TTC549 (cell line): Measurements from ENCODE around the gene THSD4.
"Not testable (repeated sequence)": the region's sequence is repeated elsewhere in the genome, so short reads cannot be mapped to it uniquely, and the experiment has no call there.

Experiments used
- FAIRE-seq: peaks from 2 replicates; lab custom pipeline; 2012; peaks lifted over from hg19 to GRCh38; lab: Jason Lieb, UNC

THSD4 gene

DNA sequence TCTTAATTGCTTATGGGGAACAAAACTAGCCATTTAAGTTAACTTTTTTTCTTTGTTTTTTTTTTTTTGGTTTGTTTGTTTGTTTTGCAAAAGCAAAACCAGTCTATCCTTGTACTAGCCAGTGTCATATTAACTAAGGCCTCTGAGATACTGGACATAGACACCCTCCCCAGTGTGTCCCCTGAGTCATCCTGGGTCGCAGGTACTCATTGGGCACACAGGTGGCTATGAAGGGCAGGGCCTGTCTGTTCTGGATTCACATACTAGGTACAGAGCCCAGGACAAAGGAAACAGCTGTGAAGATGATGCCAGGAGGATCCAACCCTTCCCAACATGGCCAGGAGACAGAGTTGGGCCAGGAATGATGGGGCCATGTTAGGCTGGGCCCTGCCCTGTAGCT lies 318.1 kb downstream of the THSD4 start:
- no peak for FAIRE-seq

GRCh38 chr15:71434774-71435173 lies 319.5 kb downstream of the THSD4 start:
- FAIRE-seq: no peak

GRCh38 chr15:71435552-71435951 lies 320.3 kb downstream of the THSD4 start:
- no peak for FAIRE-seq

DNA sequence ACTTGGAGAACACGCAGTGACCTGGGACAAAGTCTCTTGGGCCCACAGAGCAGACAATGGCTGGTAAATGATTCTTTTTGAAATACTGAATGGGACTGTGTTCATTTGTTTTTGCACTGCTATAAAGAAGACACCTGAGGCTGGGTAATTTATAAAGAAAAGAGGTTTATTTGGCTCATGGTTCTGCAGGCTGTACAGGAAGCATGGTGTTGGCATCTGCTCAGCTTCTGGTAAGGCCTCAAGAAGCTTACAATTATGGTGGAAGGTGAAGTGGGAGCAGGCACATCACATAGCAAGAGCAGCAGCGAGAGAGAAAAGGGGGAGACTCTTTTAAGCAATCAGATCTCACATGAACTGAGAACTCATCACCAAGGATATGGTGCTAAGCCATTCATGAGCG lies 321.6 kb downstream of the THSD4 start:
- FAIRE-seq: no peak

DNA sequence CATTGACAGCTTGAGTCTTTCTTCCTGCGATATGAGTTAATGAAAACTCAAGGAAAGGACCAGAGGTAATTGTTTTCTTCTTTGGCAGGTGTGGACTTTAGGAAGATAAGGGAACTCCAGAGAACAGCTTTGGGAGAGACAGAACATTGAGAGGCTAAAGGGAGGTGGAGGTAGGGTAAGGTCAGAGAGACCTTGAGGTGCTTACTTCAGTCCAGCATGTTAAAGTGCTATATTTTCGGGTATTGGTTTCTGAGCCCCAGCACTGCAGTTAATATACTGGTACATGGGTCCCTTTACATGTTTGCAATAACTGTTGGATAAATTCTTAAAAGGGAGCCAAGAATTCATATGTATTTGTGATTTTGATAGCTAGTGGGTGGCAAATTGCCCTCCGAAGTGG lies 322.1 kb downstream of the THSD4 start:
- FAIRE-seq: no peak

GRCh38 chr15:71437919-71438318 lies 322.6 kb downstream of the THSD4 start:
- FAIRE-seq: no peak

DNA sequence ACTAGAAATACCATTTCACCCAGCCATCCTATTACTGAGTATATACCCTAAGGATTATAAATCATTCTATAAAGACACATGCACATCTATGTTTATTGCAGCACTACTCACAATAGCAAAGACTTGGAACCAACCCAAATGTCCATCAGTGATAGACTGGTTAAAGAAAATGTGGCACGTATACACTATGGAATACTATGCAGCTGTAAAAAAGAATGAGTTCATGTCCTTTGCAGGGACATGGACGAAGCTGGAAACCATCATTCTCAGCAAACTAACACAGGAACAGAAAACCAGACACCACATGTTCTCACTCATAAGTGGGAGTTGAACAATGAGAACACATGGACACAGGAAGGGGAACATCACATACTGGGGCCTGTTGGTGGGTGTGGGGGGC lies 324.2 kb downstream of the THSD4 start:
- not testable (repeated sequence) for FAIRE-seq

DNA sequence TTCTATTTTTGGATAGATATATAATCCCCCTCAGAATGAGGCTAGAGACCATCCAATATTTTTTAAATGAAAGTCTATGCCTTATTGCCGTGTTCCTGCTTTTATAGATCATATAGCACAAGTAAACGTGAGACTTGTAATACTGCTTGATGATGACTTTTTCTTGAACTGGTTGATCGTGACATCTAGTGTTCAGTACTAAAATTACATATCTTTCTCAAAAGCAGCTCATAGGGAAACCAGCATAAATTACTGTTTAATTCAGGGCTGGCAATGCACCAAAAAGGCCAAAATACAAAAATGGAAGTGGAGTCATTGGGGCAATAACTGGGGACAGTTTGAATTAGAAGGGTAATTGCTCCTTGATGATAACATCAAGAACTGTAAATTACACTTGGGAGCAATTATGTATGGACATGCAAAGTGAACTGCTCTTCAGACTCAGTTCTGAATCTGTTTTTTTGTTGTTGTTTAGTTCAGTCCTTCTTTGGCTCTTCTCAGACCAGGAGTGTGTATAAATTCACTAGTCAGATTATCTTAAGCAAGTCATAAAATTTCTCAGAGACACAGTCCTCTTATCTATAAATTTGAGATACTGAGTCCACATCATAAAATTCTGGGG lies 325.3 kb downstream of the THSD4 start:
- no peak for FAIRE-seq

DNA sequence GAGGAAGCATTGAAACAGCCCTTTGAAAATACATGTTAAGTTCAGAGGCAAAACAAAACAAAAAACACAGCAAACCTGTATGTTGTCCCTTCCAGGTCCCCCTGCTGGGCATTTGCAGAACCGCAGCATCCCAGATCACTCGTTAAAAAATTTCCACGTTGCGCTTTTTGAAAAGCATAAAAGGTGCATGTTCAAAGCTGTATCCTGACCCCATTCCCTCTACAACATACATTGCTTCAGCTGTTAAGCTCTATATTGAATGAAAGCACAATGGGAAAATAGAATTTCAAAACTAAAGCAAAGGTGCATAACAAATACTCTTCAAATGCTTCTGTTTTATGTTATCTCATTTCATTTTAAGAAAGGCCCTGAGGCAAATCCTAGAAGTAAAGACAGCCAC lies 328.3 kb downstream of the THSD4 start:
- FAIRE-seq: no peak

DNA sequence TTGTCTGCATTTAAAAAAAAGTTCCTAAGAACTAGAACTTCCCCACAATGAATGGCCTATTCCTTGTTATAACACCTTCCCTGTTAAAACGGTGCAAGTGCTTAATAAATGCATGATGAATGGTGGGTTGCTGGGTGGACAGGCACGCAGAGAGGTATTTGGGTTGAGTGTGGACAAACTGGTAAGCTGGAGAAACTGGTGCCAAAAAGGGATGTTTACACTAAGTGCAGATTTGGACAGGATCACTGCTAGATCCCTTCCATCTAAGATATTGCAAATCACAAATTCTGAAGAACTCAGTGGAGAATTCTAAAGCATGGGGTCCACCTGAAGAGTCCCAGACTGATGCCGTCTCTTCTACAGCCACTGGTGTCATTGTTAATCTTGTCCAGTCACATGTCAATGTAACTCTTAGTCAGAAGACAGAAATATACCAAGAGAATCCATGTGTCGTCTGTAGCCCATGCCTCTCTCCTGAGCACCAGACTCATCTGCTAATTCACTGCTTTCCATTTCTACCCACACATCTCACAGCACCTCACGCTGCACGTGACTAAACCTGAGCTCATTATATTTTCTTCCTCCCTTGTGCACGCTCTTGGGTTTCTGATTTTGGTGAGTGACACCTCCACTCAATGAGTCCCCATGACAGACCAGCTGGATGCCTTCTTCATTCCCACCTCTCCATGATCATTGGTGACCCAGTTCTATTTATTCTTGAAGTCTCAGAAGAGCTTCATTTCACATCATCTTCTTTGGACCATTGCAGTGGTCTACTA lies 328.9 kb downstream of the THSD4 start:
- no peak for FAIRE-seq

DNA sequence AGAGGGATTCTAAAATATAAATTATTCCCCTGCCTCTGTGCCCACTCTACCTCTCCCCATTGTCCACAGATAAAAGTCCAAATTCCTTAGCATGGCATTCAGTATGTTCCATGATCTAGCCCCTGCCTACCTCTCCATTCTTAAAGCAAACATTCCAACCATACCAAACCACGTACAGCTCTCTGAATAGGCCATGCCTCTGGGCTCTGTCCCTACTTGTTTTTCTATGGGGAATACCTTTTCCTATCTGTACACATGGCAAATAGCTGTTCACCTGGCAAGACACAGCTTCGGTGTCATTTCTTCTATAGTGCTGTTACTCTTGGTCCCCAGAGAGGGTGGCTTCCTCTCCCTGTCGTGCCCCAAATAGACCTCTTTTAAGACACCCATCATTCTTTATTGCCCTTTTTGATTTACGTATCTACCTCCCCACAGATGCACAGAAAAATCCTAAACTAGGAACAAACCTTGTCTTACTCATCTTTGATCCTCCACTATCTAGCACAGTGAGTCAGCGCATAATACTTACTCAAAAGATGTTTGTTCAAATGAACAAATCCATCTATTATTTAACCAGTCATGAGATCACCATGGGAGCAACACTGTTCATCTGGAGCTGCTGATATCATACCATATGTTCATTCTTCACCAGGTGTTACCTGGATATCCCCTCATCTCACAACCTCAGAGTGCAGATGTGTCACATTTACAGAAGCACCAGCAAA lies 329.8 kb downstream of the THSD4 start:
- no peak for FAIRE-seq

DNA sequence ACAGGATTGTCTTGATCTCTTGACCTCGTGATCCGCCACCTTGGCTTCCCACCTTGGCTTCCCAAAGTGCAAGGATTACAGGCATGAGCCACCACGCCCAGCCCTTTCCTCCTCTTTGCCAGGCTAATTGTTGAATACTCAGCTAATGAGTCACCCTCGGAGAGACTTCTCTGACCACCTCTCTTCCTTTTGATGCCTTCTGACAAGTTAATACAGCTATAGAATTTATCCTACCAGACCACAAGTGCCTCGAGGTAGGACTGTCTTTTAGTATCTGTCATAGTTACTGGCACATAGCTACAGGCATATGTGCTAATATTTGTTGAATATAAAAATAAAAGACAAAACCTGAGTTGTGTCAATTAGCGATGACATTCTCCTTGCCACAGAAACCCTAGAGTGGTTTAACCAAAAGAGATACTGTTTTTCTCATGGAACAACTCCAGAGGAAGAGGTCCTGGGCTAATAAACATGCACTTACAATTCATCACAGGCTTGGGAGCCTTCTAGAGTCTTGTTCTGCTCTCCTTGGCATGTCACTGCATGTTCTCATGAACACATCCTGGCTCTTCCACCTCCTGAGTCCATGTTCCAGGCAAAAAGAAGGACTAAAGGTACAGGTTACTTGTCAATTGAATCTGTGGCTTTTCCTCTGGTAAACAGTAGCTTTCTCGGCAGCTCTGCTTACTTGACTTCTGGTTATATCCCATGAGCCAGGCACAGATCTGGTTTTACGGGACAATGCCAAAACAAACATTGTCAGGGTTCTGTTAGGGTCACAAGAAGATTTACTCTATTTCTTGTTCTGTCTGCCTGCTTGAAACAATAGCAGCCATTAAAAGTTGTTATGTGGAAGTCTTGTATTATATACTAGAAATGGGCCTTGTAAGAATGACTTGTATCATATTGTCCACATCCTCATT lies 332.3 kb downstream of the THSD4 start:
- FAIRE-seq: no peak

GRCh38 chr15:71448688-71449114 lies 333.4 kb downstream of the THSD4 start:
- FAIRE-seq: no peak

DNA sequence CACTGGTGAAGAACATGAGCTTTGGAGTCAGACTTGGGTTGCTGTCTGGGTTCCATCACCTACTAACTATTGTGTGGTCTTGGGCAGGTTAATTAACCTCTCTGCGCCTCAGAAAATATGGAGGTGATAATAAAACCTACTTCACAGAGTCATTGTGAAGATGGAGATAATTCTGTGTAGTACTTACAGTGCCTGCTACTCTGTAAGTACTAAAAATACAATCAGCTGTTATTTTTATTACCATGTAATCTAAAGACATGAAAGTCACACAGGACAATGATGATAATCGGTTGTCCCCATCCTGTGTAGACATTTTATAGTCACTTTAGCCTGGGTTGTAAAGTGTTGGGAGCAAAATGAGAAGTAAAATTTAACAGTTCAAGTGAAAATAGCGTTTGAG lies 334.1 kb downstream of the THSD4 start:
- FAIRE-seq: no peak

DNA sequence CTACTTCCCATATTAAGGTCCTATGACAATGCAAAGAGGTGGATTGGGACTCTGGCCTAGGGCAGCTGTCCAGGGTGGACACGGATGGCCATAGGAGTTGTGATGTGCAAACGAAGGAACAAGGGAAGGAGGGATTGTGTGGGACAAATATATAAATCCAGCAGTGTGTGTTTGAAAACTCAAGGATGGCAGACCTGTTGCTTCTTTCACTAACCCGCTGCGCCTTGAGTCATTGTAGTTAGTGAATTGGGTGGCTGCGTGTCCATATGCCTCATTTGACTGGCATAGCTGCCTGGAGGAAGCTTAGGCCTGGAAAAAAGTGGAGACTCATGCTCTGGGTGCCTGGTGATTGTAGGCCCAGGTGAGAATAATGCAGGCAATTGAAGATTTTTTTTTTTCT lies 334.7 kb downstream of the THSD4 start:
- no peak for FAIRE-seq

GRCh38 chr15:71451130-71451529 lies 335.9 kb downstream of the THSD4 start:
- no peak for FAIRE-seq

- FAIRE-seq: no peak
Observed at GRCh38 chr15:71452893-71453292, 337.6 kb downstream of the THSD4 start.

GRCh38 chr15:71454462-71454996 lies 339.3 kb downstream of the THSD4 start:
- no peak for FAIRE-seq

DNA sequence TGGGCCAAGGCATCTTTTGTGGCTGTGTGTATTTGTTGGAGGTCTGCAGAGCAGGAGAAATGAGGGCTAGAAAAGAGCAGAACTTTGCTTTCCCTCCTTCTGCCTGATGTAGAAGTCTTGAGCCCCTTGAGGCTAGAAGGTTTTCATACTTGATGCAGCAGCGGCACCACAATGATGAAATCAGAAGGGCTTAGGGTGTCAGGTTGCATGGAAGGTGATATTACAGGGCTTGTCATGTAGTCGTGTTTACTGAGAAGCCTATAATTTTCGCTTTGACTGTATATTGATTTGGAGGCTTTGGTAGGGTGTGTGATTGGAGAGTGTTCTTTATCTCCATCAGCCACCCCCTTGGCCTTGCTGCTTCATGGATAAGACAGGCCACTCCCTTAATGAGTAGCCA lies 339.8 kb downstream of the THSD4 start:
- no peak for FAIRE-seq

DNA sequence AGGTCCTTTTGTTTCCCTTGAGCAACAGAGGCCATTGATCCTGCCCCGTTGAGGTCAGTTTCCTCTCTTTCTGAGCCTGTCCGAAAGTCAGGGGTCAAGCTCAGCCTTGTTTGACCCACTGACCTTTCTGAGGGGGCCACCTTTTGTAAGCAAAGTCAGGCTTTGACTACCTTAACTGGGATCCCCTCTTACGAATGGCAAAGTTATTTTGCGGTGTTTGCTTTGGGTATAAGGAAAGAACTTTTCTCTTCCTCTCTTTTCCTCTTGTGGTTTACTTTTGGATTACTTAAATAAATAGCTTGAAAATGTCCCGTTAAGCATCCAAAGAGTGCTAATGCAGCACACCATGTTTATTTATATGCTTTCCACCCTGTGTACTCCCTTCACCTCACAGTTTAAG lies 340.6 kb downstream of the THSD4 start:
- no peak for FAIRE-seq

GRCh38 chr15:71456362-71456761 lies 341.1 kb downstream of the THSD4 start:
- FAIRE-seq: no peak

DNA sequence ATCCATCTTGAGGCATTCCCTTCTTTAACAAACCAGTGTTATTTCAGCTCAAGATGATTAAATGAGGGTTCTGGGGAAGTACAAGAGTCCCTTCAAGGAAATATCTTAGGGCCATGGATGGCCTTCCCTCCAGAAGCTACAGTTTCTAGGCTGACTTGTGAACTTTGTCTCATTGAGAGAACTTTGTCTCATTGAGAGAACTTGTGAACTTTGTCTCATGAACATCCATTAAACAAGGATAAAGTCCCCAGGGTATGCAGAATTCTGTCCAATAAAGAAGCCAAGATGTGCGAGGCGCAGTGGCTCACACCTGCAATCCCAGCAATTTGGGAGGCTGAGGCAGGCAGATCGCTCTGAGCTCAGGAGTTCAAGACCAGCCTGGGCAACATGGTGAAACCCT lies 341.5 kb downstream of the THSD4 start:
- no peak for FAIRE-seq
